GM19397 (cell line): ENCODE results near the gene BZW1.

Experiments
- ATAC-seq: cut with Tn5 transposase; IDR thresholded peaks from one replicate; pipeline ENCODE4 v1.9.1; 2021; ENCODE audit warnings: mild to moderate bottlenecking, moderate library complexity; ENCODE audit not compliant: unreplicated experiment

The BZW1 gene

GRCh38 chr2:200829258-200829655 lies 17.5 kb downstream of the BZW1 start:
- ATAC-seq, result no peak

GRCh38 chr2:200834701-200835100 lies 23.0 kb downstream of the BZW1 start:
- no peak for ATAC-seq

- ATAC-seq, result no peak
These were observed 27.8 kb downstream of the BZW1 start for GRCh38 chr2:200839513-200839912.

GRCh38 chr2:200843993-200844948 lies 32.6 kb downstream of the BZW1 start:
- ATAC-seq, result no peak

GRCh38 chr2:200845194-200845593 lies 33.5 kb downstream of the BZW1 start:
- no peak for ATAC-seq

GRCh38 chr2:200845669-200846325 lies 34.1 kb downstream of the BZW1 start:
- ATAC-seq, result no peak

GRCh38 chr2:200847269-200847668 lies 35.6 kb downstream of the BZW1 start:
- no peak for ATAC-seq

- ATAC-seq, result no peak
These were observed 36.2 kb downstream of the BZW1 start for GRCh38 chr2:200847939-200848338.

GRCh38 chr2:200850512-200851256 lies 39.0 kb downstream of the BZW1 start:
- ATAC-seq, result no peak

- no peak for ATAC-seq
These were observed 39.9 kb downstream of the BZW1 start for GRCh38 chr2:200851398-200852248.

- no peak for ATAC-seq
These were observed 40.9 kb downstream of the BZW1 start for GRCh38 chr2:200852605-200853004.

- no peak for ATAC-seq
These were observed 45.1 kb downstream of the BZW1 start for GRCh38 chr2:200856806-200857205.

- no peak for ATAC-seq
These were observed 48.5 kb downstream of the BZW1 start for GRCh38 chr2:200860092-200860795.

- no peak for ATAC-seq
These were observed 50.0 kb downstream of the BZW1 start for GRCh38 chr2:200861617-200862155.

- no peak for ATAC-seq
These were observed 50.9 kb downstream of the BZW1 start for GRCh38 chr2:200862532-200863000.

GRCh38 chr2:200863782-200864175 lies 52.1 kb downstream of the BZW1 start:
- peak; percentile 9 for ATAC-seq

- peak; percentile 90 for ATAC-seq
These were observed 52.7 kb downstream of the BZW1 start, which contains the start of gene CLK1 for GRCh38 chr2:200864176-200865034. TSS of gene CLK1 (minus strand) at chr2:200864658. CDS start at chr2:200861862, 2,796 bp downstream.

GRCh38 chr2:200869014-200869413 lies 57.3 kb downstream of the BZW1 start:
- no peak for ATAC-seq
